NB4 (cell line): Measurements from ENCODE around the gene CYRIA.
A peak's percentile ranks its signal among the peaks of the same experiment; 100 is the strongest.

Experiments
- DNase-seq: peaks from one replicate; pipeline ENCODE4 v3.0.0; 2010; ENCODE audit warnings: low read depth
- H3K4me3 ChIP-seq: one replicate; pipeline ENCODE4 v1.5.1; 2011; ENCODE audit warnings: mild to moderate bottlenecking, low read depth, low read length, moderate library complexity
- CTCF ChIP-seq: IDR thresholded peaks from one replicate; pipeline ENCODE4 v1.5.1; 2012; ENCODE audit warnings: low read depth, low read length
- MYC ChIP-seq: IDR thresholded peaks from 2 replicates; pipeline ENCODE4 v1.6.1; 2011; ENCODE audit warnings: low read depth, low read length
- POLR2A ChIP-seq: IDR thresholded peaks from 2 replicates; pipeline ENCODE4 v1.6.1; 2011; ENCODE audit warnings: mild to moderate bottlenecking; ENCODE audit not compliant: insufficient read length; ENCODE audit errors: extremely low read depth
- TF ChIP-seq, protein P1 (sequence below): IDR thresholded peaks from 2 replicates; pipeline ENCODE4 v1.6.1; 2011; ENCODE audit warnings: low read depth, low read length

The CYRIA gene

GRCh38 chr2:16653799-16654198 lies 11.8 kb downstream of the CYRIA start:
- H3K4me3 ChIP-seq: no peak overlapping the region
- TF ChIP-seq CTCF (no peak), MYC (no peak), POLR2A (no peak)
- TF ChIP-seq, protein P1, sequence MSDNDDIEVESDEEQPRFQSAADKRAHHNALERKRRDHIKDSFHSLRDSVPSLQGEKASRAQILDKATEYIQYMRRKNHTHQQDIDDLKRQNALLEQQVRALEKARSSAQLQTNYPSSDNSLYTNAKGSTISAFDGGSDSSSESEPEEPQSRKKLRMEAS: no peak
- peak; percentile 75 for DNase-seq

GRCh38 chr2:16653083-16653375 lies 12.6 kb downstream of the CYRIA start:
- TF ChIP-seq, protein P1: no peak
- no peak for TF ChIP-seq CTCF
- TF ChIP-seq MYC: no peak
- no peak for TF ChIP-seq POLR2A
- no peak for DNase-seq
- no peak overlapping the region for H3K4me3 ChIP-seq

DNA sequence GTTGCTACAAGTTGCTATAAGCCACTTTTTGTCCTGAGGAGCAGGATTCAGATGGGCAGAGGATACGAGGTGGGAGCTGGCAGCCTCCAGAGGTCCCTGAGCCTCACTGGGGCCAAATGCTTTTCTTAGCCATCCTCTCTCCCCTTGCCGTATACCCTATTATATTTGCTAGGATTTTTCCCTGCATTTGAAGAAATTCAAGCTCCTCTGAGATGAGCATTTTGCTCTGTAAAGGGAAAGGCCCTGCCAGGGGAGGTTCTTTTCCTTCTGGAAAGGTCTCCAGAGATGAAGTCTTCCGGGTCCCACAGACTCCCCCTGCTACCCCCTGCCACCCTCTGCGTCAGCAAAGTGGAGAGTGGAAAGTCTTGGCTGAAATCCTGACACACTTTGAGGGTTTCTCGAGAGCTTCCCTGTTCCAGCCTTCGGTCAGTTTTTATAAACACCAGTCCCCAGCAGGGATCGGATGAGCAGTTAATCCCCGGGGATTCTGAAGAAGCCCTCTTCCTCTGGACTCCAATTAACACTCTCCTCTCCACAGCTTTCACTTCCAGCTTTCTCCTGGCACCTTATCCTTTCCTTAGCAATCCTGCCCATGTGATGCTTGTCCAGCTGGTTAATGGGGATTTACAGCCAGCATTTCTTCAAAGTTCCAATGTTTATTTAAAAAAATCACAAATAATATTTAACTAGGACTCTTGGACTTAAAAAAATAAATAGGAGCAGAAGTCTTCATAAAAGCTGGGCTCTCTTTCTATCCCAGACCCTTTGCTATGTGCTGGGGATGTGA lies 13.1 kb downstream of the CYRIA start:
- no peak for DNase-seq
- H3K4me3 ChIP-seq: no peak overlapping the region
- TF ChIP-seq CTCF: no peak
- TF ChIP-seq, protein P1: no peak

DNA sequence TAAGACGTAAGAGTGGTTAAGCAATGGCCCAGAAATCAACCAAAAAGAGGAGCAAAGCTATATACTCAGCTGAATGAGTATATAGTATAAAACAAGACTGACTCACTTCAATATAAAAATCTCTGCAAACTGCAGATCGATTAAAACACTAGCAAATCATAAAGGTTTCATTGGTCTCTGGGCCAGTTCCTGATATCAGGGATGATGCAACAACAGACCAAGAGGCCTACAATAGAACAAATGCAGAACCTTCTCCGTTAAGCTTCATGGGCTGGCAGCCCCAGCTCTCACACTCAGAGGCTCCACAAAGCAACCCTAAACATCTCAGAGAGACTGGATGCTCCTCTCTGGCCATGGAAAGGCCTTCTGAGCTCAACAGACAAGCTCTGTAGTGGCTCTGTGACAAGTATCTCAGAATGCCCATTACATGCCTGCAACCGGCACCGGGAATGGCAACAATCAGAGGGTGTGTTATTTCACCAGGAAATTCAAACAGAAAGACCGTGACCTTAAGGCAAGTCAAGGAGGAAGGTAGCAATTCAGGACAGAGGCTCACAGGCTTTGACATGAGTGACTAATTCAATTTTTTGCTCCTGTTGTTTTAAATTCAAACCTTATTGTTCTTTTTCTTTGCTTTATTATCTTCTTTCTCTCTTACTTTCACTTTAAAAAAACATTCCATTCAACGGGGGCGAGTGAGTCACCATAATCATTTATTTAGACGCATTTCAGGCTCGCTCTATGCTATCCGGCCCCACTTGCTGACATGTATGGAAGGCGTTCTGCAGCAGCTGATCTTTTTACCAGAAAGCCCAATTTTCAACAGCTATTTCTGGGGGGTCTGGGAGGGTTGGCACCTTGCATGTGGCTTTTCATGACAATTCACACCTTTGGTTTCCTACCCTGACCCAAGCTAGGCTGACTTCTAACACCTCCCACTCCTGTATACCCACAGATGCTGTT lies 15.1 kb downstream of the CYRIA start:
- H3K4me3 ChIP-seq: peak overlapping the region; percentile 18
- no peak for TF ChIP-seq POLR2A
- no peak for TF ChIP-seq CTCF
- no peak for TF ChIP-seq MYC
- TF ChIP-seq, protein P1: no peak

GRCh38 chr2:16649353-16650286 lies 16.0 kb downstream of the CYRIA start:
- TF ChIP-seq MYC: no peak
- TF ChIP-seq, protein P1: no peak
- no peak overlapping the region for H3K4me3 ChIP-seq
- no peak for DNase-seq

More for the DNA sequence above, 15.1 kb downstream of the CYRIA start:
- peak; percentile 67 for DNase-seq
